ENCODE data around the gene KLHL2. TPM values are rescaled to one million over a fixed set of nuclear protein-coding genes. Genes with fewer than 3 reads are reported as not detected.

KLHL2 gene
- total and polyA plus RNA-seq, 2 donors (not counting 3 experiments of a cell fraction or from before 2014, with no cell fraction given): 9.9 to 22.1 TPM

DNA sequence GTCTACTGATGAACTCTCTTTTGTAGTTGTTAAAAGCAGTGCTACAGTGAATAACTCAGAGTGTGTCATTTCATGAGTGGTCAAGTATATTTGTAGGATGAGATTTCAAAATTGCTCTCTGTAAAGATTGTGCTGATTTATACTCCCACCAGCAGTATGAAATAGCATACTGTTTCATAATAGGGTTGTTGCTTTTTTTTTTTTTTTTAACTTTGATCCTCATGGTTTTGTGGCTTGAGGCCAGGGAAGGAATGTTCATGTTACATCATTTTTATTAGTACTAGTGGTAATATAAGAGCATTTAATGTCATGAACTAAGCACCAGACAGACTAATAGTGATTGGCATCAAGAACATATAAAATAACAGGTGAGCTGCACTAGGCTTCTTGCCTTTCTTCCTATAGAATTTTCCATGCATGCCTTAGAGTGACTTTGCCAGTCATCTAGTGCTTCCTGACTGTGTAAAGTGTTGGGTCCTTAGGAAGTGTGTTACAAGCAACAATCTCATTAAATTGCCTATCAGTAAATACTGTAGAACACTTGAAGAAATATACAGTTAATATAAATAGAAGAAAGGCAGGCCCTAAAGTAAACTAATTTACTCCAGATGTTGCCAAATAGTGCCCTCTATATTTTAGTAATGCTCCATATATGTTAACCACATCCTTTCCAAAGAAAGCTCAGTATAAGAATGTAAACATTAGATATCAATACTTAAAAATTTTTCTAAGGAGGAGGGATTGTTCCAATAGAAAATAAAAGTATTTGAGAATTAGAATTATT lies 81.5 kb downstream of the KLHL2 start:
- intact Hi-C loops (cut with micrococcal nuclease): no loop called here
- POLR2A ChIA-PET: no interaction called here
- CTCF ChIA-PET: interaction anchor here (1.0 kb wide), 1 partner anchor 158 kb away, joined by 3 read pairs; no protein-coding TSS in a partner anchor

More for the DNA sequence above, 81.5 kb downstream of the KLHL2 start:
- Histone ChIP-seq H3K27me3 (ENCODE audit: control insufficient read depth in 2 of 2, insufficient read depth in 2 of 2, low read length in 2 of 2) (no peaks in the 10 kb centered on the region), H4K20me1 (replicated peaks; ENCODE audit: control insufficient read depth, extremely low read depth, insufficient read depth, low read length) (no peaks in the 10 kb centered on the region), H2AFZ (ENCODE audit: low read depth, low read length) (no peak overlapping the region), H3K36me3 (ENCODE audit: control insufficient read depth in 2 of 2, extremely low read depth in 1 of 2, insufficient read depth in 2 of 2, low read length in 2 of 2) (no peaks in the 10 kb centered on the region), H3K79me2 (ENCODE audit: control insufficient read depth, insufficient read depth, low read length) (peaks cover 2% of the 10 kb centered on the region), H3K9ac (replicated peaks; ENCODE audit: extremely low read depth, insufficient read depth, low read length) (no peak overlapping the region), H3K4me3 (replicated peaks in 1 of 3; ENCODE audit: insufficient read depth in 1 of 3, low read depth in 1 of 3, low read length in 3 of 3) (no peak overlapping the region), H3K27ac (ENCODE audit: insufficient read depth, low read depth, low read length) (no peak overlapping the region), H3K4me2 (ENCODE audit: insufficient read depth, low read length) (no peak overlapping the region), H3K9me1 (replicated peaks; ENCODE audit: control insufficient read depth, extremely low read depth, insufficient read depth, low read length) (no peaks in the 10 kb centered on the region), H3K9me3 (replicated peaks; ENCODE audit: control insufficient read depth, insufficient read depth, low read length) (no peaks in the 10 kb centered on the region), H3K4me1 (ENCODE audit: control insufficient read depth, extremely low read depth, insufficient read depth, low read length) (no peaks in the 10 kb centered on the region)
- TF ChIP-seq, protein P1, sequence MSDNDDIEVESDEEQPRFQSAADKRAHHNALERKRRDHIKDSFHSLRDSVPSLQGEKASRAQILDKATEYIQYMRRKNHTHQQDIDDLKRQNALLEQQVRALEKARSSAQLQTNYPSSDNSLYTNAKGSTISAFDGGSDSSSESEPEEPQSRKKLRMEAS (IDR thresholded peaks at IDR 0.05; ENCODE audit: insufficient read depth, insufficient read length): no peak
- TF ChIP-seq, protein P2, sequence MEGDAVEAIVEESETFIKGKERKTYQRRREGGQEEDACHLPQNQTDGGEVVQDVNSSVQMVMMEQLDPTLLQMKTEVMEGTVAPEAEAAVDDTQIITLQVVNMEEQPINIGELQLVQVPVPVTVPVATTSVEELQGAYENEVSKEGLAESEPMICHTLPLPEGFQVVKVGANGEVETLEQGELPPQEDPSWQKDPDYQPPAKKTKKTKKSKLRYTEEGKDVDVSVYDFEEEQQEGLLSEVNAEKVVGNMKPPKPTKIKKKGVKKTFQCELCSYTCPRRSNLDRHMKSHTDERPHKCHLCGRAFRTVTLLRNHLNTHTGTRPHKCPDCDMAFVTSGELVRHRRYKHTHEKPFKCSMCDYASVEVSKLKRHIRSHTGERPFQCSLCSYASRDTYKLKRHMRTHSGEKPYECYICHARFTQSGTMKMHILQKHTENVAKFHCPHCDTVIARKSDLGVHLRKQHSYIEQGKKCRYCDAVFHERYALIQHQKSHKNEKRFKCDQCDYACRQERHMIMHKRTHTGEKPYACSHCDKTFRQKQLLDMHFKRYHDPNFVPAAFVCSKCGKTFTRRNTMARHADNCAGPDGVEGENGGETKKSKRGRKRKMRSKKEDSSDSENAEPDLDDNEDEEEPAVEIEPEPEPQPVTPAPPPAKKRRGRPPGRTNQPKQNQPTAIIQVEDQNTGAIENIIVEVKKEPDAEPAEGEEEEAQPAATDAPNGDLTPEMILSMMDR (IDR thresholded peaks at IDR 0.05; ENCODE audit: extremely low read depth in 1 of 2, insufficient read depth in 1 of 2, low read depth in 1 of 2, low read length in 2 of 2): no peak
- TF ChIP-seq EZH2 (IDR thresholded peaks at IDR 0.05; ENCODE audit: borderline replicate concordance, low read depth, low read length, severe bottlenecking) (no peak), MYC (IDR thresholded peaks at IDR 0.05; ENCODE audit: low read depth, low read length) (no peak), POLR2A (IDR thresholded peaks at IDR 0.05; ENCODE audit: low read depth, low read length) (no peak), GATA2 (IDR thresholded peaks at IDR 0.05; ENCODE audit: insufficient read depth, insufficient read length, low read depth, low read length) (no peak), JUN (IDR thresholded peaks at IDR 0.05; ENCODE audit: borderline replicate concordance, insufficient read depth, insufficient read length, low read depth) (no peak), POLR2AphosphoS5 (IDR thresholded peaks at IDR 0.05; ENCODE audit: insufficient read depth, low read depth, low read length) (no peak), FOS (IDR thresholded peaks at IDR 0.05; ENCODE audit: borderline replicate concordance, insufficient read depth, low read length) (no peak)
- FAIRE-seq (no peak), DNase-seq (ENCODE audit: low read depth, low spot score) (no peak)
- no TSS peak for BruUV-seq (replicated peaks)
- dilution Hi-C loops (cut with MboI; ENCODE audit: extremely low pct_ligation_motif_present, low sequenced_read_pairs): no loop called here

All from endothelial cell of umbilical vein (primary cell).